Upper lobe of left lung (tissue), 4 donors: ENCODE results near the gene TARP.
"Not testable (repeated sequence)": the region's sequence is repeated elsewhere in the genome, so short reads cannot be mapped to it uniquely, and the experiment has no call there.

Experiments used
- CTCF ChIP-seq, 6 experiments: fragments of 450-650 bp in 4 of 6; fragments of 200-600 bp in 2 of 6; sonication (generic) in 2 of 6; IDR thresholded peaks; one replicate each; pipeline ENCODE4 v1.5.1; 2016 to 2019; ENCODE audit warnings: antibody characterized with exemption in 6 of 6
- EP300 ChIP-seq, 4 donors: sonication (generic); formaldehyde crosslinking; IDR thresholded peaks; one replicate each; pipeline ENCODE4 v1.5.1; 2017; ENCODE audit warnings: antibody characterized with exemption in 4 of 4, control low read depth in 2 of 4
- POLR2AphosphoS5 ChIP-seq, 2 donors: sonication (generic); formaldehyde crosslinking; IDR thresholded peaks; one replicate each; pipeline ENCODE4 v1.5.1; 2017; ENCODE audit warnings: antibody characterized with exemption in 2 of 2

GRCh38 chr7:38261601-38262000, 11.8 kb downstream of the TARP start:
- not testable (repeated sequence) for TF ChIP-seq CTCF, EP300, POLR2AphosphoS5 (IDR thresholded peaks at IDR 0.05)
